ENCODE results near the gene CKMT1A. TPM values are rescaled to one million over a fixed set of nuclear protein-coding genes. Genes with fewer than 3 reads are reported as not detected.

Gene CKMT1A
- total RNA-seq, 1 donor from 2014 or later: not detected

DNA sequence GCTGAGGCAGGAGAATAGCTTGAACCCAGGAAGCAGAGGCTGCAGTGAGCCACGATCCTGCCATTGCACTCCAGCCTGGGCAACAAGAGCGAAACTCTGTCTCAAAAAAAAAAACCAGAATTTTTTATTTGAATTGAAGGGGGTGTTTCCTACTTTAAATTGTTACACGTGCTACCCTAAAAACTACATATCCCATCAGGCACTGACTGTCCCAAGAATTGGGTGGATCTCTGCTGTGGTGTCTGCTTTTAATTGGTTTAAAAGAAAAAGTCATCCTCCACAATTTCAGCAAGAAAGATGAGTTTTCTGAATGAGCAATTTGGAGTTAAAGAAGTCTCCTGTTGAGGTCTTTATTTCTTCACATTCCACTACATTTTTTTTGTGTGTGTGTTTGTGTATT, 54.7 kb downstream of the CKMT1A start:
- peak; percentile 7 to 37 for DNase-seq (ENCODE audit: low read depth in 2 of 2)

Other genes starting within 250 kb of the CKMT1A start
- 31.6 and 45.6 TPM in 2 replicates for gene TP53BP1, start 200.7 kb upstream of the CKMT1A start, total RNA-seq
- gene MAP1A, start 176.3 kb upstream of the CKMT1A start, total RNA-seq: 0.20 and 0.44 TPM in 2 replicates
- 6.8 and 7.5 TPM in 2 replicates for gene PPIP5K1, start 103.7 kb upstream of the CKMT1A start, total RNA-seq
- not detected in 2 replicates for gene CKMT1B, start 99.8 kb upstream of the CKMT1A start, total RNA-seq
- not detected in 2 replicates for gene STRC, start 75.1 kb upstream of the CKMT1A start, total RNA-seq
- 0.22 and 0.40 TPM in 2 replicates for gene CATSPER2, start 45.0 kb upstream of the CKMT1A start, total RNA-seq
- gene PDIA3, start 52.6 kb downstream of the CKMT1A start, total RNA-seq: 113 and 115 TPM in 2 replicates
- 1.5 and 1.8 TPM in 2 replicates for gene ELL3, start 83.1 kb downstream of the CKMT1A start, total RNA-seq
- 285 and 360 TPM in 2 replicates for gene SERF2, start 98.5 kb downstream of the CKMT1A start, total RNA-seq
- gene SERINC4, start 106.4 kb downstream of the CKMT1A start, total RNA-seq: not detected in 2 replicates
- 4.4 and 6.3 TPM in 2 replicates for gene HYPK, start 106.7 kb downstream of the CKMT1A start, total RNA-seq
- gene MFAP1, start 130.8 kb downstream of the CKMT1A start, total RNA-seq: 14.4 and 20.8 TPM in 2 replicates
- gene WDR76, start 133.1 kb downstream of the CKMT1A start, total RNA-seq: 3.2 and 5.4 TPM in 2 replicates

Measured in lung microvascular endothelial cell (primary cell).